Keratinocyte (primary cell): ENCODE measurements around the gene MAPK12.

Experiments
- EZH2 ChIP-seq: IDR thresholded peaks from one replicate; pipeline ENCODE4 v1.6.1; 2012; ENCODE audit warnings: inconsistent platforms, mild to moderate bottlenecking, low read length, moderate library complexity
- TF ChIP-seq, protein P1 (sequence below), 3 experiments: IDR thresholded peaks in 1 of 3; conservative IDR thresholded peaks in 1 of 3; optimal IDR thresholded peaks in 1 of 3; 2 replicates in 2 of 3; 3 replicates in 1 of 3; pipeline versions ENCODE3 to v1.5.1; 2011; ENCODE audit warnings: low read length in 3 of 3, mild to moderate bottlenecking in 3 of 3, moderate library complexity in 2 of 3, control low read depth in 1 of 3, inconsistent platforms in 1 of 3; ENCODE audit not compliant: insufficient read depth in 2 of 3; ENCODE audit errors: extremely low read depth in 1 of 3

DNA sequence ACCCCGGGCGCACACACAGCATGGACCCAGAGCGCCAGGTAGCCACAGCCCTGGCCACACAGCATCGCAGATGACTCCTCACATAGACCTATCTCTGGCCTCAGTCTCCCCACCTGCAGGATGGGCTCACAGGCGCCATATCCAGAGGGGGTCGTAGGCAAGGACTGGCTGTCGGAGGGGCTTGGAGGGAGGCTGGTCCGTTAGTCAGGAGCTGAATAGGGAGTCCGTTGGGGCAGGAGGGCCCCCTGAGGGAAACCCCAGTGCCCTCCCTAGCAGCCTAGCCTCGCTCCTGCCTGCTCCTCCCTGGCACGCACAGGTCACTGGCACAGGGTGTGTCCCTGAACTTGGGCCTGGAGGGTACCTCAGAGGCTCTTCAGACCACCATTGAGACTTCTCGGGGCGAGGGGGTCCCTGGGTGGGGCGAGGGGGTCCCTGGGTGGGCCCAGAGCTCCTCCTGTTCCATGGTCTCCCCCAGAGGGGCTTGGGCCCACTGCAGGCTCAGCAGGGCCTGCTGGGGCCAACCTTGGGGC is 44.0 kb upstream of the MAPK12 start:
- TF ChIP-seq, protein P1, sequence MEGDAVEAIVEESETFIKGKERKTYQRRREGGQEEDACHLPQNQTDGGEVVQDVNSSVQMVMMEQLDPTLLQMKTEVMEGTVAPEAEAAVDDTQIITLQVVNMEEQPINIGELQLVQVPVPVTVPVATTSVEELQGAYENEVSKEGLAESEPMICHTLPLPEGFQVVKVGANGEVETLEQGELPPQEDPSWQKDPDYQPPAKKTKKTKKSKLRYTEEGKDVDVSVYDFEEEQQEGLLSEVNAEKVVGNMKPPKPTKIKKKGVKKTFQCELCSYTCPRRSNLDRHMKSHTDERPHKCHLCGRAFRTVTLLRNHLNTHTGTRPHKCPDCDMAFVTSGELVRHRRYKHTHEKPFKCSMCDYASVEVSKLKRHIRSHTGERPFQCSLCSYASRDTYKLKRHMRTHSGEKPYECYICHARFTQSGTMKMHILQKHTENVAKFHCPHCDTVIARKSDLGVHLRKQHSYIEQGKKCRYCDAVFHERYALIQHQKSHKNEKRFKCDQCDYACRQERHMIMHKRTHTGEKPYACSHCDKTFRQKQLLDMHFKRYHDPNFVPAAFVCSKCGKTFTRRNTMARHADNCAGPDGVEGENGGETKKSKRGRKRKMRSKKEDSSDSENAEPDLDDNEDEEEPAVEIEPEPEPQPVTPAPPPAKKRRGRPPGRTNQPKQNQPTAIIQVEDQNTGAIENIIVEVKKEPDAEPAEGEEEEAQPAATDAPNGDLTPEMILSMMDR (optimal IDR thresholded peaks at IDR 0.05 in 1 of 3, IDR thresholded peaks at IDR 0.05 in 1 of 3, conservative IDR thresholded peaks at IDR 0.05 in 1 of 3; ENCODE audit: extremely low read depth in 1 of 3, insufficient read depth in 2 of 3, low read length in 3 of 3), result no peak
- no peak for TF ChIP-seq EZH2
